ENCODE data around the gene SLC8A3.

SLC8A3 gene

DNA sequence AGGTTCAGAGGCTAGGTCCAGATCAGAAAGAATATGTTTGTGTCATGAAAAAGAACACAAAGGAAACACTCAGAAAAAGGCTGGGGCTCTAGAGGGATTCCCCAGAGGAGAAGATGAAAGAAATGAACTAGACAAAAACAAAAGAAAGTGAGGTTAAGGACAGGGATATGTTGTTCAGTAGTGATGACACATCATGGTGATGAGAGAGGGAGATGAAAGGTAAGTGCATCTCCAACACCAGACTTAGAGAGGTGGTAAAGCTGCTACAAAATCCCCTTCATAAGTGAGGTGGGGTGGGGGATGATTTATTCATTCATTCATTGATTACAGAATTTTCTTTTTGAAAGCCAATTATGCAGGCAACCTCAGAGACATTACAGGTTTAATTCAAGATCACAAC lies 19.6 kb upstream of the SLC8A3 start:
- FAIRE-seq, result no peak
- TF ChIP-seq, protein P1, sequence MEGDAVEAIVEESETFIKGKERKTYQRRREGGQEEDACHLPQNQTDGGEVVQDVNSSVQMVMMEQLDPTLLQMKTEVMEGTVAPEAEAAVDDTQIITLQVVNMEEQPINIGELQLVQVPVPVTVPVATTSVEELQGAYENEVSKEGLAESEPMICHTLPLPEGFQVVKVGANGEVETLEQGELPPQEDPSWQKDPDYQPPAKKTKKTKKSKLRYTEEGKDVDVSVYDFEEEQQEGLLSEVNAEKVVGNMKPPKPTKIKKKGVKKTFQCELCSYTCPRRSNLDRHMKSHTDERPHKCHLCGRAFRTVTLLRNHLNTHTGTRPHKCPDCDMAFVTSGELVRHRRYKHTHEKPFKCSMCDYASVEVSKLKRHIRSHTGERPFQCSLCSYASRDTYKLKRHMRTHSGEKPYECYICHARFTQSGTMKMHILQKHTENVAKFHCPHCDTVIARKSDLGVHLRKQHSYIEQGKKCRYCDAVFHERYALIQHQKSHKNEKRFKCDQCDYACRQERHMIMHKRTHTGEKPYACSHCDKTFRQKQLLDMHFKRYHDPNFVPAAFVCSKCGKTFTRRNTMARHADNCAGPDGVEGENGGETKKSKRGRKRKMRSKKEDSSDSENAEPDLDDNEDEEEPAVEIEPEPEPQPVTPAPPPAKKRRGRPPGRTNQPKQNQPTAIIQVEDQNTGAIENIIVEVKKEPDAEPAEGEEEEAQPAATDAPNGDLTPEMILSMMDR (IDR thresholded peaks at IDR 0.05; ENCODE audit: insufficient read depth, missing control alignments), result no peak

DNA sequence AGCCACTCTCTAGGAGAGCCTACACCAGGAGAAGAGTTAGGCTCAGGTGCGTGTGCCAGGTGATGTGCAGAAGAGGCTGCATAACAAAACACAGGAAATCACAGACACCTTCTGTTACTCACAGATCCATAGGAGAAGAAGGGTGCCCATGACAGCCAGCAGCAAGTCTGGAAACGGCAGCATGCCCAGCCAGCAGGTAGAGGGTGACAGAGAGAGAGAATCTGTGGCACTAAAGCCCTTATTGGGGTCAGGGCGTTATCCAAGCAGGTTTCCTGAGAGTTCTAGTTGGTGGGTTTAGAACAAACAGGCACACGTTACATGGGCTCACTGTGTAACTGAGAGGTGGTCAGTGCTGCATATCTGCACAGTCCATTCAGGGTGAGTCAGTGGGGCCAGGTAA lies 14.9 kb upstream of the SLC8A3 start:
- no peak for DNase-seq (ENCODE audit: insufficient read length, low spot score)
- no peak for FAIRE-seq
- TF ChIP-seq, protein P1 (IDR thresholded peaks at IDR 0.05; ENCODE audit: insufficient read depth, missing control alignments), result no peak

More for the DNA sequence above, 19.6 kb upstream of the SLC8A3 start:
- no peak for DNase-seq (ENCODE audit: insufficient read length, low spot score)

DNA sequence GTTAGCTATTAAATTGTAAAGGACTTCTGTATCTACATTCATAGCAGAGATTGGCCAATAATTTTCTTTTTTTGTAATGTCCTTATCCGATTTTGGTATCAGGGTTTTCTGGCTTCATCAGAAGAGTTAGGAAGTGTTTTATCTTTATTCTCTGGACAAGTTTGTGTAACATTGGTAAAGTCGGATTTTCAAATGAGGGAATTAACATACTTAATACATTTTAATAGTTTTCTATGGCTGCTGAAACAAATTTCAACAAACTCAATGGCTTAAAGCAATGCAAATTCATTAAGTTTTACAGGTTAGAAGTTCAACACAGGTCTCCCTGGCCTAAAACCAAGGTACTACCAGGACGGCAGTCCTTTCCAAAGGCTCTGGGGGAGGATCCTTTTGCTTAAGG lies 13.2 kb upstream of the SLC8A3 start:
- TF ChIP-seq, protein P1 (IDR thresholded peaks at IDR 0.05; ENCODE audit: insufficient read depth, missing control alignments), result no peak
- FAIRE-seq (no peak), DNase-seq (ENCODE audit: insufficient read length, low spot score) (no peak)

GRCh38 chr14:70193396-70193795 lies 4.6 kb upstream of the SLC8A3 start:
- TF ChIP-seq, protein P1 (IDR thresholded peaks at IDR 0.05; ENCODE audit: insufficient read depth, missing control alignments), result no peak
- DNase-seq (ENCODE audit: insufficient read length, low spot score), result no peak
- no peak for FAIRE-seq

- DNase-seq (ENCODE audit: insufficient read length, low spot score) (no peak), FAIRE-seq (no peak)
- TF ChIP-seq, protein P1 (IDR thresholded peaks at IDR 0.05; ENCODE audit: insufficient read depth, missing control alignments), result no peak
Observed at GRCh38 chr14:70192915-70193314, 4.2 kb upstream of the SLC8A3 start.

DNA sequence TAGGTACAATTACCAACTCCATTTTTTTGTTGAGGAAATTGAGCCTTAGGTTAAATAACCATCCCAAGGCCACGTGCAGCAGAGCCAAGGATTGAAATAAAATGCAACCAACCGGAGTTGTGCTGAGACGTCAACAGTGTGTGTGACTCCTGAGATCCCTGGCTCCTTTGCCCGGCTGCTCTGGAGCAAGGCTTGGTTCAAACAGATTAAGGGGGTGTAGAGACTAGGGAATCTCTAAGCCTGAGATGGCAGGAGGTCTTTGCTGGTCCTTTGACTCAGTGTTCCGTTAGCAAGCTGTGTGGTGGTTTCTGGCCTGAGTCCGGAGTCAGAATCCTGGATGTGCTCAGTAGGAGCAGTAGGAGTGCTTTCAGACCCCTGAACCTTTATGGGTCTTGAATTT lies 1.4 kb upstream of the SLC8A3 start:
- FAIRE-seq (no peak), DNase-seq (ENCODE audit: insufficient read length, low spot score) (no peak)
- TF ChIP-seq, protein P1 (IDR thresholded peaks at IDR 0.05; ENCODE audit: insufficient read depth, missing control alignments), result no peak

GRCh38 chr14:70189456-70190077 lies 816 bp upstream of the SLC8A3 start:
- FAIRE-seq (no peak), DNase-seq (ENCODE audit: insufficient read length, low spot score) (no peak)
- TF ChIP-seq, protein P1 (IDR thresholded peaks at IDR 0.05; ENCODE audit: insufficient read depth, missing control alignments), result no peak

All from D721Med (cell line).